ENCODE measurements around the gene BRD1. TPM values are rescaled to one million over a fixed set of nuclear protein-coding genes. Genes with fewer than 3 reads are reported as not detected.

BRD1 gene
- total RNA-seq, 4 donors from 2014 or later: 21.2 to 37.1 (median 28.6) TPM

GRCh38 chr22:49765951-49766350, 61.7 kb downstream of the BRD1 start:
- TF ChIP-seq, protein P1, sequence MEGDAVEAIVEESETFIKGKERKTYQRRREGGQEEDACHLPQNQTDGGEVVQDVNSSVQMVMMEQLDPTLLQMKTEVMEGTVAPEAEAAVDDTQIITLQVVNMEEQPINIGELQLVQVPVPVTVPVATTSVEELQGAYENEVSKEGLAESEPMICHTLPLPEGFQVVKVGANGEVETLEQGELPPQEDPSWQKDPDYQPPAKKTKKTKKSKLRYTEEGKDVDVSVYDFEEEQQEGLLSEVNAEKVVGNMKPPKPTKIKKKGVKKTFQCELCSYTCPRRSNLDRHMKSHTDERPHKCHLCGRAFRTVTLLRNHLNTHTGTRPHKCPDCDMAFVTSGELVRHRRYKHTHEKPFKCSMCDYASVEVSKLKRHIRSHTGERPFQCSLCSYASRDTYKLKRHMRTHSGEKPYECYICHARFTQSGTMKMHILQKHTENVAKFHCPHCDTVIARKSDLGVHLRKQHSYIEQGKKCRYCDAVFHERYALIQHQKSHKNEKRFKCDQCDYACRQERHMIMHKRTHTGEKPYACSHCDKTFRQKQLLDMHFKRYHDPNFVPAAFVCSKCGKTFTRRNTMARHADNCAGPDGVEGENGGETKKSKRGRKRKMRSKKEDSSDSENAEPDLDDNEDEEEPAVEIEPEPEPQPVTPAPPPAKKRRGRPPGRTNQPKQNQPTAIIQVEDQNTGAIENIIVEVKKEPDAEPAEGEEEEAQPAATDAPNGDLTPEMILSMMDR (IDR thresholded peaks at IDR 0.05; ENCODE audit: low read depth): no peak

DNA sequence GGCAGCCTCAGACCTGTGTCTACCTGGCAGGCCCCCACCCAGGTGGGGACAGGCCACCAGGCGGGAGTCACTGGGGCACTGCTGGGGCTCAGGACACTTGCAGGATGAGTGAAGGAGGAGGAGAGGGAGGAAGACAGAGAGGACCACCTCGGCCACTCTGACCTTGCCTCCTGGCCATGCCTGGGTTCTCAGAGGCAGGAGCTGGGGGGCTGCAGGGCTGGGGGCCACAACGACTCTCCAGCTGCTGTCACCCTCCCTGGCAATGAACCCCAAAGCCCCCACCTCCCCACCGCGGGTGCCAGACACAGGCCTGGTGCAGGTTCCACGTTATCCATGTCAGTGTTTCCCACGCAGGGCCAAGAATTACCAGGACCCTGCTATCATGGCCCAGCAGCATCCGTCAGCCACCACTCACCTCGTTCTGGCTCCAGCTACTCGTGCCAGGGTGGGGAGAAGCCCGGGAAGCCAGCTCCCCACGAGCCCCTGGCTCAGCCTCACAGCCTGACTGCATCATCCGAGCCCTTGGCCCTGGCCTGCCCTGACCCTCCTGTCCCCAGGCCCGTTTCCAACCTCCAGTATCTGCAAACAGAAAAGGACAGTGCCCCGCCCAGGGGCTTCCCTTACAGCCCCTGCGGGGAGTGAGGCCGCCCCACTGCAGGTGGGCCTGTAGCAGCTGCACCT, 62.4 kb downstream of the BRD1 start:
- TF ChIP-seq, protein P1 (IDR thresholded peaks at IDR 0.05; ENCODE audit: low read depth): no peak

GRCh38 chr22:49764127-49764581, 63.5 kb downstream of the BRD1 start:
- TF ChIP-seq, protein P1 (IDR thresholded peaks at IDR 0.05; ENCODE audit: low read depth): no peak

DNA sequence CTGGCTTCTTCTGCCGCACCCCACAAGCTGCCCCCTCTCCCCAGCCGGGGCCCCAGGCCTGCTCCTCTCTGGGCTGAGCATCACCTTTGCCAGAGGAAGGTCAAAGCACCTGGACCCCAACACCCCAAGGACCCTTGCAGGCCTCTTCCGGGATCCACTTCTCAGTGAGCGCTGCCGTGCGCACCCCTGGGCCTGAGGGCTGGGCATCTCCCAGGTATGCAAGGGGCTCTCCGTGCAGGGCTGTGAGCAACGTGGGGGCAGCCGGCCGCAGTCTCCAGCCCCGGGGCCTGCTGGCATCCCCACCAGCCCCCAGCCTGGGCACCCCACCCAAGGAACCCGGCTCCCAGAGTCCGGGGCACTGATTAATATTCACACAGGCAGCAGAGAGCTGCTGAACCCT, 64.0 kb downstream of the BRD1 start:
- TF ChIP-seq, protein P1 (IDR thresholded peaks at IDR 0.05; ENCODE audit: low read depth): no peak

DNA sequence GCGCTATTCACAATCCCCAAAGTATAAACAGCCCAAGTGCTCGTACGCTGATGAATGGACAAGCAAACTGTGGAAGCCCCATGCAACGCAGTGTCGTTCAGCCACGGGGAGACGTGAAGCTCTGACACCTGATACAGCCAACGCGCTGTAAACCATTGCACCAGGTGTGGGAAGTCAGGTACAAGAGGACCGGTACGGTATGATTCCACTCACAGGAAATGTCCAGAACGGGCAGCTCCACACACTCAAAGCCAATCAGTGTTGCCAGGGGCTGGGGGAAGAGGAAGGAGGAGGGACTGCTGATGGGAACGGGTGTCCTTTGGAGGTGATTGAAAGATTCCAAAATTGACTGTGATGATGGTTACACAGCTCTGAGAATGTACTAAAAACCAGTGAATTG, 64.5 kb downstream of the BRD1 start:
- TF ChIP-seq, protein P1 (IDR thresholded peaks at IDR 0.05; ENCODE audit: low read depth): no peak

- TF ChIP-seq, protein P1 (IDR thresholded peaks at IDR 0.05; ENCODE audit: low read depth): no peak
Observed at GRCh38 chr22:49761836-49762235, 65.8 kb downstream of the BRD1 start.

- TF ChIP-seq, protein P1 (IDR thresholded peaks at IDR 0.05; ENCODE audit: low read depth): no peak
Observed at GRCh38 chr22:49760630-49761571, 66.8 kb downstream of the BRD1 start.

Data from subcutaneous adipose tissue (tissue), 4 donors.